Tibial nerve (tissue), 3 donors: ENCODE results near the gene PEA15.

Experiments
- POLR2A ChIP-seq, 2 donors: fragments of 450-650 bp; IDR thresholded peaks; one replicate each; pipeline ENCODE4 v1.6.1; 2017; ENCODE audit warnings: antibody characterized with exemption in 2 of 2, mild to moderate bottlenecking in 2 of 2, moderate library complexity in 2 of 2
- TF ChIP-seq, protein P1 (sequence below), 5 experiments: fragments of 200-600 bp in 3 of 5; fragments of 450-650 bp in 2 of 5; sonication (generic) in 3 of 5; IDR thresholded peaks; one replicate each; pipeline ENCODE4 v1.5.1; 2016 to 2019; ENCODE audit warnings: antibody characterized with exemption in 5 of 5, mild to moderate bottlenecking in 3 of 5, moderate library complexity in 2 of 5

GRCh38 chr1:160168016-160168415, 37.2 kb upstream of the PEA15 start:
- TF ChIP-seq, protein P1, sequence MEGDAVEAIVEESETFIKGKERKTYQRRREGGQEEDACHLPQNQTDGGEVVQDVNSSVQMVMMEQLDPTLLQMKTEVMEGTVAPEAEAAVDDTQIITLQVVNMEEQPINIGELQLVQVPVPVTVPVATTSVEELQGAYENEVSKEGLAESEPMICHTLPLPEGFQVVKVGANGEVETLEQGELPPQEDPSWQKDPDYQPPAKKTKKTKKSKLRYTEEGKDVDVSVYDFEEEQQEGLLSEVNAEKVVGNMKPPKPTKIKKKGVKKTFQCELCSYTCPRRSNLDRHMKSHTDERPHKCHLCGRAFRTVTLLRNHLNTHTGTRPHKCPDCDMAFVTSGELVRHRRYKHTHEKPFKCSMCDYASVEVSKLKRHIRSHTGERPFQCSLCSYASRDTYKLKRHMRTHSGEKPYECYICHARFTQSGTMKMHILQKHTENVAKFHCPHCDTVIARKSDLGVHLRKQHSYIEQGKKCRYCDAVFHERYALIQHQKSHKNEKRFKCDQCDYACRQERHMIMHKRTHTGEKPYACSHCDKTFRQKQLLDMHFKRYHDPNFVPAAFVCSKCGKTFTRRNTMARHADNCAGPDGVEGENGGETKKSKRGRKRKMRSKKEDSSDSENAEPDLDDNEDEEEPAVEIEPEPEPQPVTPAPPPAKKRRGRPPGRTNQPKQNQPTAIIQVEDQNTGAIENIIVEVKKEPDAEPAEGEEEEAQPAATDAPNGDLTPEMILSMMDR (IDR thresholded peaks at IDR 0.05): no peak
- no peak for TF ChIP-seq POLR2A (IDR thresholded peaks at IDR 0.05)
